Peyer's patch (tissue), 4 donors: Measurements from ENCODE around the gene SFT2D2.

Experiments
- POLR2A ChIP-seq, 2 donors: fragments of 450-650 bp; IDR thresholded peaks; one replicate each; pipeline ENCODE4 v1.5.1; 2017; ENCODE audit warnings: antibody characterized with exemption in 2 of 2, mild to moderate bottlenecking in 2 of 2, moderate library complexity in 2 of 2
- TF ChIP-seq, protein P1 (sequence below), 6 experiments: fragments of 450-650 bp in 4 of 6; fragments of 200-600 bp in 2 of 6; sonication (generic) in 1 of 6; IDR thresholded peaks; one replicate each; pipeline ENCODE4 v1.5.1; 2017 to 2019; ENCODE audit warnings: antibody characterized with exemption in 6 of 6, mild to moderate bottlenecking in 3 of 6, moderate library complexity in 1 of 6

DNA sequence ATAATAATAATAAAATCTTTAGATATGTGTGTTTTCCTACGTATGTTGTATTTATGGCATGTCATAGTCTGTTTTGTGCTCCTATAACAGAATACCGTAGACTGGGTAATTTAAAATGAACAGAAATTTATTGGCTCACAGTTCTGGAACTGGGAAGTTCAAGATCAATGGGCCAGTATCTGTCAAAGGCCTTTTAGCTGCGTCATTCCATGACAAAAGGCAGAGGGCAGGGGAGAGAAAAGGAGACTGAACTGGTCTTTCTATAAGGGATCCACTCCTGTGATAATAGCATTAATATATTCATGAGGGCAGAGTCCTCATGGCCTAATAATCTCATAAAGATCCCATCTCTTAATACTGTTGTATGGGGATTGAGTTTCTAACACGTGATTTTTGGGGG, 7.1 kb upstream of the SFT2D2 start:
- TF ChIP-seq, protein P1, sequence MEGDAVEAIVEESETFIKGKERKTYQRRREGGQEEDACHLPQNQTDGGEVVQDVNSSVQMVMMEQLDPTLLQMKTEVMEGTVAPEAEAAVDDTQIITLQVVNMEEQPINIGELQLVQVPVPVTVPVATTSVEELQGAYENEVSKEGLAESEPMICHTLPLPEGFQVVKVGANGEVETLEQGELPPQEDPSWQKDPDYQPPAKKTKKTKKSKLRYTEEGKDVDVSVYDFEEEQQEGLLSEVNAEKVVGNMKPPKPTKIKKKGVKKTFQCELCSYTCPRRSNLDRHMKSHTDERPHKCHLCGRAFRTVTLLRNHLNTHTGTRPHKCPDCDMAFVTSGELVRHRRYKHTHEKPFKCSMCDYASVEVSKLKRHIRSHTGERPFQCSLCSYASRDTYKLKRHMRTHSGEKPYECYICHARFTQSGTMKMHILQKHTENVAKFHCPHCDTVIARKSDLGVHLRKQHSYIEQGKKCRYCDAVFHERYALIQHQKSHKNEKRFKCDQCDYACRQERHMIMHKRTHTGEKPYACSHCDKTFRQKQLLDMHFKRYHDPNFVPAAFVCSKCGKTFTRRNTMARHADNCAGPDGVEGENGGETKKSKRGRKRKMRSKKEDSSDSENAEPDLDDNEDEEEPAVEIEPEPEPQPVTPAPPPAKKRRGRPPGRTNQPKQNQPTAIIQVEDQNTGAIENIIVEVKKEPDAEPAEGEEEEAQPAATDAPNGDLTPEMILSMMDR (IDR thresholded peaks at IDR 0.05), result no peak
- no peak for TF ChIP-seq POLR2A (IDR thresholded peaks at IDR 0.05)
